ENCODE results near the gene NKD2.
"Not testable (repeated sequence)": the region's sequence is repeated elsewhere in the genome, so short reads cannot be mapped to it uniquely, and the experiment has no call there.

NKD2 gene

DNA sequence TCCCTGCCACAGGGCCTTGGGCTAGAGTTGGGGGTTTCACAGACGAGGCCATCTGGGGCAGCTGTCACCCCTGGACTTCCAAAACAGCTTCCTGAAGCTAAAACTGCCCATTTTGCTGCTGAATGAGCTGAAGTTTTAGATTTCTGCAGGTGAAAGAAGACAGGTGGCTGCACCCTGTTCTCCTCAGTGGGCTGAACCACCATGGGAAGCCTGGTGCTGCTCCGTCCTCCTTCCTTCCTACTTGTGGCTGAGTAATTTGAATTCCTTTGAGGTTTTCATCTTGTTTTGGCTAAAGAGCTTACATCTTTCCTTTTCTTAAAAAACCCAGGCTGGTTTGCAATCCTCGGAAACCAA lies 5.3 kb downstream of the NKD2 start:
- DNase-seq (ENCODE audit: low spot score), result no peak

DNA sequence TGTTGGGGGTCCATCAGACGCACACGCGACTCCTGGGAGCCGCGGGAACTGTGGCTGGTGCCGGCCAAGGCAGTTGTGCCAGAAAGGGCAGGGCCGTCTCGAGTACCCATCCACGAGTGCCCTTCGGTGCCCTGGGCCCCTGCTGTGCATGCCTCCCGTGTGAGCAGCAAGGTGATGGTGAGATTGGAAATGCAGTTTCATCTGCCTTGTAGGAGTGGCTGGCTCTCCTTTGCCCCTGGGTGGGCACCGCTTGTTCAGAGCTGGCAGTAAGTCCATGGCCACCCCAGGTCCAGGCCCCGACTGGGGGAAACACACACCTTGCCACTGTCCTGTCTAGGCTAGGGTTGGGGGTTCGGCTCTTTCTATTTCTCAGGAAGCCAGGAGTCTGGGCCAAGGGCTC lies 5.7 kb downstream of the NKD2 start:
- DNase-seq (ENCODE audit: low spot score), result no peak

DNA sequence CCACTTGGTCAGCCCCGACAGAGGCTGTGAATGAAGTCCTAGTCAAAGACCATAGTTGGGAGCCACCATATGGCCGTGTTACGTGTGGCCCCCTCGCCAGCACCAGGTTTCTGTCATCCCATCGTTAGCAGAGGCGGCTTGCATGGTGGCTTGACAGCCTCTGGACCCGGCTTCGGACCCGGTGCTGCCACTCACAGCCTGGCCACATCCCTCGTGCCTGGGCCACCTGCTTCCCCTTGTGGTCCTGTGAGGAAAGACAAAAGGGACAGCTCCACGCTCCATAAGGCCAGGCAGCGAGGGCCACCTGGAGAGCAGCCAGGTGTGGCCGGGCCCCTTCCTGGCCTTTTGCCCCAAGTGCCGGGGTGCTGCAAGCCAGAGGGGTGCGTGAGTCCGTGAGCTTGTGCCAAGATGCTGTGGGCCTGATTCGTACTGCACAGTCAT lies 6.2 kb downstream of the NKD2 start:
- DNase-seq (ENCODE audit: low spot score), result no peak

DNA sequence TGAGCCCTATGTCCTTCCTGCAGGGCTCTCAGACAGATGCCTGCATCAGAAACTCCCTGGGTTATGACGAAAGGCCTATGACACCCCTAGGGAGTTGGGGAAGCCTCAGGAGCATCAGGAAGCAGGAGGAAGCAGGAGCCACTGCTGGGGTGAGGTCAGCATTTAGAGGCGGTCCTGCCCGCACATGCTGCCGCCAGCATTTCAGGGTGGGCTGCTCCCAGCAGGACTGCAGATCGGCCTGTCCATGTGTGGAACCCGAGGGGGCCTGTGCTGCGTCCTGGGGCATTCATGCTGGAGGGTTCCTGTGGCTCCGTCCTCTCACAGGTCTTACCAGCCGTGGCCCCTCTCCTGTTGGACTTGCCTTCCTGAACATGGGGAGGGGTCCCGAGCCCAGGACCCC lies 6.9 kb downstream of the NKD2 start:
- no peak for DNase-seq (ENCODE audit: low spot score)

DNA sequence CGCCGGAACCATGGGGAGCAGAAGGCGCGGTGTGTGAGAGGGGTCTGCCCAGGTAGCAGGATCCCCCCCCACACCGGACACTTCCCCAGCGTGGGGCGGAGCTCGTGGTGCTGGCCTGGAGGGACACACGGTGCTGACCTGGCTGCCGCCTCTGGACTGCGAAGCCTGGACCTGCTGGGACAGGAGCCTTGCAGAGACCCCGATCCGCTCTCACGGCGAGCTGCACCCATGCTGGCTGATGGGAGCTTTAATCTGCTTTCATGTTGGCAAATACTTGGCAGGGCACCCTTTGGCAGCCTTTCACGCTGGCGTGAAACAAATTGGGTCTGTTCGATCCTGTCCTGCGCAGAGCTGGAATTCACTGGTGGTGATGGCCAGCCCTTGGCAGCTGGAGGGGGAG lies 7.4 kb downstream of the NKD2 start:
- no peak for DNase-seq (ENCODE audit: low spot score)

DNA sequence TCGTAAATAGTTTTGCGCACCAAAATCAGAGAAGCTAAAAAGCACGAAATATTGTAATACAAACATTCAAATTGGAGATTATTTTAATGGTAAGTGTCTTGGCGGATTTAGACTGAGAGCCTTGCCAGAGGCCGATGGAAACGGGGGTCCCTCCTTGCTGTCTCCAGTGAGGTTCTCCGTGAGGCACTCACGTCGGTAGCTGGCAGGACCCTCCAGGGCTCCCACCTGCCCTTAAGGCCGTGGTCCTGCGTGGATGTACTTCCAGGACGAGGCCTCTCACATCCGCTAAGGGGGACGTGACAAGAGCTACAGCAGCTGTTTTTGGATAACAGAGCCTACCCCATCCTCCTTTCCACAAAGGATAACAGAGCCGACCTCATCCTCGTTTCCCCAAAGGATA lies 7.9 kb downstream of the NKD2 start:
- no peak for DNase-seq (ENCODE audit: low spot score)

DNA sequence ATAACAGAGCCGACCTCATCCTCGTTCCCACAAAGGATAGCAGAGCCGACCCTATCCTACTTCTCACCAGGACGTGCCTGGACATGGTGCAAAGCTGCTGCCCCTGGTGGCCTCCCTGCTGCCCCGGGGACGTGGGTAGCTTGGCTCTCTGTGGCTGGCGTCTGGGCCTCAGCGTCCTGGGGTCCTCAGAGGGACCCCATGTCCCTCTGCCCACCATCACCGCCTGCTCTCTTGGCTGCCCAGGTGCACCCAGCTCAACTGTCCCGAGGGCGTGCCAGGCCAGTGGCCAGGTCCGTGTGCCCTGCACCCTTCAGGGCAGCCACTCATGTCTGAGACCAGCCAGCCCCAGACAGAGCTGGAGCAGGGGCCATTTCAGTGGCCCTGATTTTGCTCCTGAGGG lies 8.5 kb downstream of the NKD2 start:
- no peak for DNase-seq (ENCODE audit: low spot score)

DNA sequence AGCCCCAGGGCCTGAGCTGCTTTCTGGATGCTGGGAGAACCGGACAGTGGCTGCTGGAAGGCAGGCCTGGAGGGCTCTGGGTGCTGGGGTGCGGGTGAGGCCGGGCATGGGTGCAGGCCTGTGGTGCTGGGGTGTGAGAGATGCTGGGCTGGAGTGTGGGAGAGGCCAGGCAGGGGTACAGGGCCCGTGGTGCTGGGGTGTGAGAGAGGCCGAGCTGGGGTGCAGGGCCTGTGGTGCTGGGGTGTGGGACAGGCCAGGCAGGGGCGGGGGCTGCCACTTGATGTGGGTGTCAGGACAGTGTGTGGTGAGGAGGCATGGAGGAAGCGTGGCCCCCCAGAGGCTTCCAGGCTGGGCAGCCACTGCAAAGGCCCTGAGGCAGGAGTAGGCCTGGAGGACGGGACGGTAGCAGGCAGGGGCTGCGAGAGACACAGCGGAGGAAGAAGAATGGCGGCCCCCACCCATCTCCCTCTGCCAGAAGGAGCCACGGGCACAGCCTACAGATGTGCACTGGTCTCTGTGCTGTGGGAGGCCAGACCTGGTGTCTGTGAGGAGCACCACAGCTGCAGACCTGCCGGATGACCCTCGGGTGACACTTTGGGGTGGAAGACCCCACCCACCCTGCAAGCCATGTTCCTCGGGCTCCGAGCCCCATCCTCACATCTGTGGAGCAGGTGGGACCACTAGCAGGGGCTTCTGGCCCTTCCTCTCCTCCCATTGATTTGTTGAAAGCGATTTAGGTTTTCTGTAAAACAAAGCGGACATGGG lies 9.3 kb downstream of the NKD2 start:
- DNase-seq (ENCODE audit: low spot score), result no peak

DNA sequence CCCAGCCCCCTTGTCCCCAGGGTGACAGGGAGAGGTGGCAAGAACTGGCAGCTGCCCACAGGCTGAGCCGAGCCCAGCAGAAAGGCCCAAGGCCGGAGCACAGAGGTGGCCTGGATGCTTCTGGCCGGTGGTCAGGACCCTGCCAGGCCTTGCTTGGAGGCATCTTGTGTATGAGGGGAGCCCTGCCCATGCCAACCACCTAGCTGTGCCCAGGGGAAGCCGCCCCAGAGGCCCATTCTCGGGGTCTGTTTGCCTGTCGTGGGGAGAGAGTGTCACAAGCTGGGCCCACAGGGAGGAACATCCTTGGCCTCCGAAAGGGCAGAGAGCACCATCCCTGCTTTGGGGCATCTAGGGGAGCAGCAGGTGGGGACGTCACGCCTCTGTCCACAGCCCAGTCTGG lies 10.0 kb downstream of the NKD2 start:
- DNase-seq (ENCODE audit: low spot score), result no peak

DNA sequence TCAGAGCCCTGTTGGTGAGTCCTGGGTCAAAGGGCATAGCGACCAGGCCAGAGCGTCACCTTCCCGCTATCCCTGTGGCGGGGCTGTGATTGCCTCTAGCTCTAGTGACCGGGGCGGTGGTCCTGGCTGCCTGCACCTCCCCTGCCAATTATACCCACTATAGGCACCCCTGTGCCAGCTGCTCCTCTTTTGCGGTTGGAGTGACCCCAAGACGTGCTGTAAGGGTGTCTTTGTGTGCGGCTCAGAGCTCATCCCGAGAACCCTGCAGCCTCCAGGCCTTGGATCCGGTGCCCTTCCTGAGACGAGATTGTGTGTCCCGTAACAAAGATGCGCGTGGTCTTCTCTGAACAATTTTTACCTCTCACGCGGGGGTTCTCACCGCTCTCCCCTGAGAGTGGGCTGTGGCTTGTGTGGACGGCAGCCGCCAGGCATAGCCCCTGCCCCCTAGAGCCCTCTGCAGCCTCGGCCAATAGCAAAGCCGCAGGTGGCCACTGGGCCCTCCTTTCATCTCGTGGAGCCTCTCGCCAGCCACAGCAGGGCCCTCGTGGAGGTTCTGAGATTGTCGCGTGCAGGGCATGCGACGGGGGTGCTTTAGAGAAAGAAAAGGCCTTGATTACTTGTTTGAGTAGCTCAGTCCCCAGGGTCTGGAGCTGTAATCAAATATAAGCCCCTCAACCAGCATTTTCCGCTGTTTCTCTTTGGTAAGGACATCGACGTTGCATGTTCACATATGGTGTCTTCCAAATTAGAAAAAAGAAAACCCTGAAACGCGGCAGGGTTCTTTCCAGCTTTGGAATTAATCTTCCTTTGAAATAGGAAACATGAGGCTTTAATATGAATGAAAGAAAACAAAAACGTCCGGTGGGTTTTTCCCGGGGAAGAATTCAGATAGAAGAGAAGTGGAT lies 10.7 kb downstream of the NKD2 start:
- no peak for DNase-seq (ENCODE audit: low spot score)

DNA sequence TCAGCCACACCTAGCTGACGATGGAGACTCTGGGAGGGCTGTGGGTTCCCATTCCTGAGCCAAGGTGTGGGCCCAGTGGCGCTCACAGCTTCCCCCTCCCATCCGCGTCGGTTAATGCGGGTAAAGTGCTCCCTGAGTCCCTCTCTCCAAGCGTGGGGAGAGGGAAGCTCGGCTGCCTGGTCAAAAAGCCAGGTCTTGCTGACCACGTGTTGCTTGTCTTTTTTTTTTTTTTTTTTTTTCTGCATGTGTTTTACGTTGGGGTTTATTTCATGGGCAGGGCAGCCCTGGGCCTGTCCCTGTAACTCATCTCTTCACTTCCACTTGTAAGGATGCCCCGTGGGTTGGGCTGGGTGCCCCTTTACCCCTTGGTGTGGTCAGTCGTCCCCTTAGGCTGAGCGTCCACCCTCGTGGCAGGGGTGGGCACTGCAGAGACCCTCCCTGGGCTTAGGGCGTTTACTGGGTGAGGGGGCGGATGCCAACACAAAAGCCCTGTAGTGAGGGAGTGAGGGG lies 11.9 kb downstream of the NKD2 start:
- DNase-seq (ENCODE audit: low spot score), result no peak

DNA sequence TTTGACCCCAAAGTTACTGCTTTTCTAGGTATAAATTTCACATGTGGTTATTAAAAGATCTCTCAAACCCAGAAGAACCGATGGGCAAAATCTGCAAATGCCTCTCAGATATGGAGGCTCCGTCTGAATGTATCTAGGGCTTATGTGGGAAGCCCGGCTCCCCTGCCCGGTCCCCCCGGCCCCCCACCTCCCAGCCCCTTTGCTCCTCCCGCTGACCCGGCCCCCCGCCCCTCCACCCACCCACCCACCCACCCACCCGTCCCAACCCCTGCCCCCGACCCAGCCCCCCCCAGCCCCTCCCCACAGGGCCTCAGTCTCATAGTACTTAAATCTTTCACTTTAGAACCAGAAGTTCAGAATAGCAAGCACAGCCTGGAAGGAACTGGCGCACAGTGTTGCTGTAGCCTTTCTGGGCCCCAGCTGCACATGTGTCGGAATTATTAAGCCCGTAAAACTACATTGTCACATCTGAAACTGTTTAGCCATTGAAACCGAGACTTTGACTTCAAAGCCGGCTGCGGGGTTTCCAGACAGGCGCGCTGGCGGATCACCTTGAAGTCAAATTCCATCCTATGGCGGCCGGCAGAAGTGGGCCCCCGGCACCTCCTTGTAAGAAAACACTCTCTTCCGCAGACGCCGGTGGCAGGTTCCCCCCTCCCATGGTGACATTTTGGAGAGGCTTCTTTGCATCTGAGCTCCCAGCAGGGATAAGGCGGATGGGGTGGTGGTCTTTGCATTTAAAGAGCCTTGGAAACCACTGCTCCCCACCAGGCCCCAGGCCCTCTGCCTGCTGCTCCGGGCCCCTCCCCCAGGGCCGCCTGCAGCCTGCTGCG lies 12.8 kb downstream of the NKD2 start:
- no peak for DNase-seq (ENCODE audit: low spot score)

DNA sequence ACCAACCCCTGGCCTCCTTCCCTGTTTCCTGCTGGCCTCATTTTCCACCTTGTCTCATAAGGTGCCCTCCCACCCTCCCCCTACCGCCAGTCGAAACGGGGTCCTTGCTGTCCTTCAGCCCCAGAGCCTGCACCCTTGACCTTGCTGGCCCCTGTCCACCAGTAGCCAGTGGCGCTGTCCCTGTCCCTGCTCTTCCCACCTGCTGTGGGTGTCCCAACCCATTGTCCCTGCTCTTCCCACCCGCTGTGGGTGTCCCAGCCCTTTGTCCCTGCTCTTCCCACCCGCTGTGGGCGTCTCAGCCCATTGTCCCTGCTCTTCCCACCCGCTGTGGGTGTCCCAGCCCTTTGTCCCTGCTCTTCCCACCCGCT lies 13.4 kb downstream of the NKD2 start:
- not testable (repeated sequence) for DNase-seq (ENCODE audit: low spot score)

DNA sequence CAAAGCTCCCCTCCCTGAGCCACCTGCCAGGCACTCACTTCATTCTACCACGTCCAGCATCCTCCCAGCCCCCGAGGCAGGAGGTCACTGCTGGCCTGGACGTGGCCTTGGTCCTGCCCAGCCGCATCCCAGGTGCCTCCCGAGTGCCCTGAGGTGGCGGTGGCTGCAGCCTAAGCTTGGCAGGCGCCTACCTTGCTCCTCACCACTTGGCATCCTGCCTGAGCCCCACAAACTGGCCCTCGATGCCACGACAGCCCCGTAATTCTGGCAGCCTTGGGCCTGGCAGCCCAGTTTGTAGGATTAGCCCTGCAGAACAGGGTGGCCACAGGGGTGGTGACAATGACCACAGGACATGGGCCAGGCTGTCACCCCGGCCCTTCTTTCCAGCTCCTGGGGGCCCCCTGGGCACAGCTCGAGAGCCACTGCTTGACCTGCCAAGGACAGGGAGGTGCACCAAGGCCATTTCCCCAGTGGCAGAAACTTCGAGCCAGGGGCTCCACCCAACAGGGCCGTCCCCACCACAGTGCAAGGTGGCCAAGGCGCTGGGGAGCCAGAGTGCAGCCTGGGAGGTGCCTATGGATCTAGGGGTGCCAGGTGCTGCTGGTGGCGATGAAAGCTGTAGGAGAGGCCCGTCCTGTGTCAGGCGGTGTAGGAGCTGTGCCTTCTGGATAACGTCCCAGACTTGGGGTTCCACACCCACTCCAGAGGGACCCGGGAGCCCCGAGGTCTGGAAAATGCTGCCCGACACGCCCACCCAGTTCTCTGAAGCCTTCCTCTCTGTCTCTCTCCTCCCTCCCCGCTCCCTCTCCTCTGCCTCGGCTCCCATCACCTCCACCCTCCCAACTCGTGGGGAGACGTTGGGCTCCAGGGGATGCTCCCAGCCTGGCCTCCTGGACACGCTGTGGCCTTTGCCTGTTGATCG lies 18.4 kb downstream of the NKD2 start:
- no peak for DNase-seq (ENCODE audit: low spot score)

DNA sequence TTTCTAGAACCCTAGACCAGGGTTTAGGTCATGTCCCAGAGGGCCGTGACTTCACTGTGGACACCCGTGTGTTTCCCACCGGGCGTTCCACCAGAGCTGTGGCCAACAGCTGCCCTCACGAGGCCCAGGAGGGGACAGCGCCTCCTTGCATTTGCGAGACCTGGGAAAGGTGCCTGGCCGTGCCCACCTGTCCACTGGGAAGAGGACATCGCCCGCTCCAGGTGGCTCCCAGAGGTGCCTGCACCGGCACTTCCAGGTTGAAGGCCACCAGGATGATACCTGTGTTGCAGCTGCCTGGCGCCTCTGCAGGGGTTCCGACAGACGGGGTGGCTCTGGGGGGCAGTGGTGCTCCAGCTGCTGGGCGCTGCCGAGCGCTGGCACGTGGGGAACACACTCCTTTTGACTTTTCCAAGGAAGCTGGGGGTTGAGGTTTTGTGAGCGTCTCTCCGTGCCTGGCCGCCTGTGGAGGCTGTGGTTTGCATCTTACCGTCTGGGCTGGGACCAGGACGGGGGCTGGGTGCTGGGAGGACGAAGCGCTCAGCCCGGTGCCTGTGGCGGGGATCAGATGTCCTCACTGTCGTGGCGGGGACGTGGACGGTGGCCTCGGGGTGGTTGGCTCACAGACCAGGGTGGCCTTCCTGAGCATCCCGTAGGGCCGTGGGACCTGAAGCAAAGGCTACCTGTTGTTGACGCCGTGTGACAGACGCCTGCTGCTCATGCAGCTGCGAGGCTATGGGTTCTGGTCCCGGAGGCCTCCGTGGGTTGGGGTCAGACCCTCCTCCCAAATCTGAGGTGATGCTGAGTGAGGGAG lies 19.2 kb downstream of the NKD2 start:
- no peak for DNase-seq (ENCODE audit: low spot score)

DNA sequence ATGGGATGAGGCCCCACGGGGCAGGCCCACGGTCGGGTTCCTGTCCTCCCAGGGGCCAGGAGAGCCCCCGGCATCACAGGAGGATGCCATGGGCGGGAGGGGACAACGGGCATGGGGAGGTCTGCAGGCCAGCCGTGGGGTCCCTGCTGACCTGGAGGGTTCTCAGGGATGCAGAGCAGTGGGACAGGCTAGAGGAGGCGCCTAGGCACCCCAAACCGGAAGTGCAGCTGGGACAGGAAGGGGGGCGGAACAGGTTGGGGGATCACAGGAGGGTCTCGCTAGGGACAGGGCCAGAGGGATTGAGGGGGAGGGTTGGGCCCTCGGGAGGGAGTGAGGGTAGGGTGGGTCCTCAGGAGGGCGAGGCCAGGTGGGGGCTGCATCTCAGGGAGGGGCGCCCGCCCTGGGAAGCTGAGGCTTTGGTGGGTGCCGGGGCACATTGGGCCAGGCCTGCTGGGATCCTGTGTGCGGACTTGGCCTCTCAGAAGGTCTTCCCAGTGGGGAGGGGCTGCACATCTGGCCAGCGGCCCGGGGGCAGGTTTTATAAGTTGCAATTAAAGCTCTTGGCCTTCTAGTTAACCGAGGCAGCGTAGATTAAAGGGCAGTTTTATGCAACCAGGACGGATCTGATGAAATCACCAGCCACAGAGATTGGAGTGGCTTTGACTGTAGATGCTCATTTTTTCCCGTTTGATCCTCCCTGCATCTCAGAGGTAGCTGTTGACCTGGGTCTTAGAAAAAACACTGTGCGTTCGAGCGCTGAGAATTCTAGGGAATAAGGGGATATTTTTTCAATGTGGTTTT lies 20.1 kb downstream of the NKD2 start:
- DNase-seq (ENCODE audit: low spot score), result no peak

DNA sequence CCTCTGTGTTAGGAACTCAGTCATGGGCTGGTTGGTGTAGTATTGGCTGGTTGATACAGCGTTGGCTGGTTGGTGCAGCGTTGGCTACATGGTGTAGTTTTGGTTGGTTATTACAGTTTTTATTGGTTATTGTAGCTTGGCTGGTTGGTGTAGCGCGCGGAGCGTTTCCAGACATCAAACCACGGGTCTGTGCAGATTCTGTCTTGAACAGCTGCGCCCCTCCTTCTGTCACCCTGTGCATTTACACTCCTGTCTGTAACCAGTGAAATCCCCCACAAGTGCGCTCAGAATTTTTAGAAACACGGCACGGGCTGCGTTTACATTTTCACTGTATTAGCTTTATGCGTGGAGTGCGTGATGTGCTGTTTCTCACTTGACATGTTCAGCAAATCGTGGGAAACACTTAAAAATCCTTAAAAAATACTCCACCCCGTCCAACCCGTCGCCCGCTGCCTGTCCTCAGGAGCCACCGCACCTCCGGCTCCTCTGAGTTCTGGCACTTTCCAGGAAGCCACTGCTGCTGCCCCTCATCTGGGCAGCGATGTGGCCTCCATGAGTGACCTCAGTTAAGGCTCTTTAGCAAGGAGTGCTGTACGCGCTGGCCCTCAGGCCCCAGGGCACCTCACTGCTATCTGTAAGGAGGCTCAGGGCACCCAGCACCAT lies 20.8 kb downstream of the NKD2 start:
- no peak for DNase-seq (ENCODE audit: low spot score)

DNA sequence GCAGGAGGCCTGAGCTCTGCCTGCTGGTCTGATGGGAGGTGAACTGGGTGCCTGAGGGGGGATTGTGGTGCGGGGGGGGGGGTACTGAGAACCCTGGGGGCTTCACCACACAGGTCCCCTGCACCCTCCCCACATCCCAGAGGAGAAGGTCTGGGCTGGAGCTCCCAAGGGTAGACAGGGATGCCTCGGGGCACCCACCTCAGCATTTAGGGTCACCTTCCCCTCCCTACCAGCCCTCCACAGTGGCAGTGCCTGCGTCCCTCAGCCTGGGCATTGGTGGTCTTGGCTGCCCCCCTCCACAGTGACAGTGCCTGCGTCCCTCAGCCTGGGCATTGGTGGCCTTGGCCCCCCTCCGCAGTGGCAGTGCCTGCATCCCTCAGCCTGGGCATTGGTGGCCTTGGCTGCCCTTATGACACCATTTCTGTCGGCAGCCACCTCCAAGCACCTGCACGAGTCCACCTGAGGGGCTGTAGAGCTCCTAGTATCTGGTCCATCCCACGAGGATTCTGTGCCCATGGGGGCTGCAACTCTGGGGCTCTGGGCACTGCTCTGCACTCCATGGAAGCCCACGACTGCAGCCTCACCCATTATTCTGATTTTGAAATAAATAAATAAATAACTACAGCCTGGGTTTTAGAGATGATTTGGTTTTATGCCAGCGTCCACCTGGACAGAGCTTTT lies 21.5 kb downstream of the NKD2 start:
- DNase-seq (ENCODE audit: low spot score), result no peak
